HFF-Myc (cell line): ENCODE data around the gene DCD.

Experiments
- DNase-seq: peaks from one replicate; pipeline ENCODE4 v3.0.0-alpha.2; 2011; ENCODE audit warnings: low read depth; ENCODE audit errors: extremely low read depth
- H3K4me3 ChIP-seq: replicated peaks from 2 replicates; pipeline ENCODE4 v1.5.1; 2011; ENCODE audit warnings: low read depth, mild to moderate bottlenecking, control low read depth, low read length
- CTCF ChIP-seq: IDR thresholded peaks from 2 replicates; pipeline ENCODE4 v1.5.1; 2012; ENCODE audit warnings: mild to moderate bottlenecking, low read depth, low read length, control low read depth; ENCODE audit errors: missing control alignments

Gene DCD

GRCh38 chr12:54627304-54627703, 20.9 kb downstream of the DCD start:
- no peak overlapping the region for H3K4me3 ChIP-seq
- no peak for DNase-seq
- no peak for TF ChIP-seq CTCF

GRCh38 chr12:54625598-54625997, 22.6 kb downstream of the DCD start:
- no peak for TF ChIP-seq CTCF
- DNase-seq: no peak
- no peak overlapping the region for H3K4me3 ChIP-seq

DNA sequence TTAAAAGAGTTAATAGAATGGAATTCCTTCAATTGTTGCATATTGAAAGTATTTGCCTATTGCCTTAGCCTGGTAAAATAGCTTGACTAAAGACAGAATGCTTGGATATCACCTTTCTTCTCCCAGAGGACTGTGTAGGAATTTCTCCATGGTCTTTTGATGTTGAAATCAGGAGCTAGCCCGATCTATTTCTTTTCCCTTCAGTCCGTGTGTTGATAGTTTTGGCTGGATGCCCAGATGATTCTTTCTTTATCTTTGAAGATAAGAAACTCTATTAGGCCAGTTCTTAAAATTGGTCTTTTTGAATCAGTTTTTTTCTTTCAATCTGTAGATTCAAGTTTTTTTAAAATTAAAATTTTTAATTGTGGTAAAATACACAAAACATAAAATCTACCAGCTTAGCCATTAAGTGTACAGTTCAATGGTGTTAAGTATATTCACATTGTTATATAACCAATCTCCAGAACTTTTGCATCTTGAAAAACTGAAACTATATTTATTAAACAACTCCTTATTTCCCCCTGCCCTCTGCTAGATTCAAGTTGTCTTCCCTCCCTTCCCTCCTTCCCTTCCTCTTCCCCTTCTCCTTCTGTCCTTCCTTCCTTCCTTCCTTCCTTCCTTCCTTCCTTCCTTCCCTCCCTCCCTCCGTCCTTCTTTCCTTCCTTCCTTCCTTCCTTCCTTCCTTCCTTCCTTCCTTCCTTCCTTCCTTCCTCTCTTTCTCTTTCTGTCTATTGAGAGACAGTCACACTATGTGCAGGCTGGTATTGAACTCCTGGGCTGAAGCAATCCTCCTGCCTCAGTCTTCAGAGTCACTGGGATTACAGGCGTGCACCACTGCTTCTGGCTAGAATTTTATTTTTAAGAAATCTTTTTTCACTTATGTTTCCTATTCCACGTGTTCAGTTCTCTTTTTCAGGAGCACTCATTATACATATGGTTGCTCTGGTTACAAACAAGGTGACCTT, 23.6 kb downstream of the DCD start:
- no peak for TF ChIP-seq CTCF
- H3K4me3 ChIP-seq: no peak overlapping the region
- DNase-seq: no peak

- TF ChIP-seq CTCF: peak; percentile 27
- no peak overlapping the region for H3K4me3 ChIP-seq
- DNase-seq: no peak
Measured at GRCh38 chr12:54622463-54623183, 25.5 kb downstream of the DCD start.

DNA sequence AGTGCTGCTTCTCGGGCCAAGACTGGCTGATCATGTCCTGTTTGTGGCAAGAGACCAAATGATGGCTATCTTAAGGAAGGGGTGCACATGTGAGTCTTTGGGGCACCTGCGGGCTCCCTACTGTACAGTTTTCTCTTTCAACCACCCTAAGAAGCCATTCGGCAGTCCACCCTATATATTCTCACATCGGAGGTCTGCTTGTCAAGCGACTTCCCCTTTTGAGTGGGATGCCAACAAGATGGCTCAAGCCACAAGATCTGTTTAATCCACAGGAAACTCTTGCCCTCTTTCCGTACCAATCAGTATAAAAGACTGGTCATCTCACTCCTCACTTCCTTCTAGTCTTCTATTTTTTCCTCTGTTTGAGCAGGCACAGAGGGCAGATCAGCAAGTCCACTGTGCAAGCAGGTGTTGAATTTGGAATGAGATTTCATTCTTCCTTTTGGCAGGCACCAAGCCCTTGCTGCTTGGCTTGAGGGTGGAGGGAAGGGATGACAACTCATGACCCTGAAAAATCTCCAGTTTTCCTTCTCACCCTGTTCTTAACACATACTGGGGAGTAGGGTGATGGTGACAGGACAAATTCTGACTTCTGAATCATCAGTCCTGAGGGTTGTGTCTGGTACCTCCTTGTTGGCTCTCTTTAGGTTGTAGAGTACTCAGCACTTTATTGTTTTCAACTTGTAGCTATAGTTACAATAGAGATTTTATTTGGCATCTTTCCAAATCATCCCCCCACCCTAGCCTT, 31.1 kb downstream of the DCD start:
- no peak overlapping the region for H3K4me3 ChIP-seq
- no peak for TF ChIP-seq CTCF
- no peak for DNase-seq

- no peak overlapping the region for H3K4me3 ChIP-seq
- TF ChIP-seq CTCF: no peak
- no peak for DNase-seq
Measured at GRCh38 chr12:54612225-54612750, 35.9 kb downstream of the DCD start.
